GM12864 (cell line): ENCODE data around the gene CCDC85C.
A peak's percentile ranks its signal among the peaks of the same experiment; 100 is the strongest.

Source experiments
- DNase-seq: peaks from one replicate; pipeline ENCODE4 v3.0.0-alpha.2; 2011; ENCODE audit warnings: low read depth
- H3K4me3 ChIP-seq: 2 replicates; pipeline ENCODE4 v1.5.1; 2011; ENCODE audit warnings: mild to moderate bottlenecking, low read depth, low read length, control low read depth
- CTCF ChIP-seq: IDR thresholded peaks from 2 replicates; pipeline ENCODE4 v1.5.1; 2011; ENCODE audit warnings: low read depth, mild to moderate bottlenecking, moderate library complexity, low read length, control low read depth, inconsistent platforms; ENCODE audit errors: missing control alignments

Gene CCDC85C

GRCh38 chr14:99579903-99580571 is 24.0 kb downstream of the CCDC85C start:
- no peak overlapping the region for H3K4me3 ChIP-seq
- TF ChIP-seq CTCF, result no peak
- DNase-seq, result no peak

- no peak overlapping the region for H3K4me3 ChIP-seq
- TF ChIP-seq CTCF, result no peak
- no peak for DNase-seq
Measured at GRCh38 chr14:99579120-99579836, 24.7 kb downstream of the CCDC85C start.

GRCh38 chr14:99578541-99579101 is 25.4 kb downstream of the CCDC85C start:
- DNase-seq, result no peak
- H3K4me3 ChIP-seq, result no peak overlapping the region
- no peak for TF ChIP-seq CTCF

- H3K4me3 ChIP-seq, result no peak overlapping the region
- no peak for DNase-seq
- no peak for TF ChIP-seq CTCF
Measured at GRCh38 chr14:99576761-99577705, 27.0 kb downstream of the CCDC85C start.

- no peak for TF ChIP-seq CTCF
- no peak for DNase-seq
- no peak overlapping the region for H3K4me3 ChIP-seq
Measured at GRCh38 chr14:99576304-99576703, 27.7 kb downstream of the CCDC85C start.

- no peak for DNase-seq
- peak; percentile 29 for TF ChIP-seq CTCF
- no peak overlapping the region for H3K4me3 ChIP-seq
Measured at GRCh38 chr14:99575043-99576023, 28.7 kb downstream of the CCDC85C start.
